RWPE1 (cell line): ENCODE measurements around the gene TRIAP1.

Source experiments
- CTCF ChIA-PET: fragments of 350-600 bp; sonication (Branson Sonifier 250); formaldehyde crosslinking; extraction: SDS; loops from one replicate; lab custom pipeline; 2021; lab: Yijun Ruan, JAX
- POLR2A ChIA-PET: fragments of 400-600 bp; formaldehyde crosslinking; extraction: SDS; loops from one replicate; lab custom pipeline; 2020; ENCODE audit warnings: antibody characterized with exemption; ENCODE audit not compliant: low non-redundant PET; lab: Yijun Ruan, JAX
- DNase-seq: peaks from one replicate; pipeline ENCODE4 v3.0.0; 2012; ENCODE audit warnings: low spot score
- H3K27ac ChIP-seq: fragments of 450-650 bp; 2 replicates; pipeline ENCODE4 v1.5.1; 2017
- CTCF ChIP-seq: fragments of 450-650 bp; conservative IDR thresholded peaks from 2 replicates; pipeline ENCODE4 v1.5.1; 2017; ENCODE audit warnings: low read depth, mild to moderate bottlenecking

Gene TRIAP1

GRCh38 chr12:120465756-120466155, 19.6 kb upstream of the TRIAP1 start:
- DNase-seq, result no peak
- TF ChIP-seq CTCF, result no peak
- POLR2A ChIA-PET, result no interaction called here
- CTCF ChIA-PET, result interaction anchor here (0.6 kb wide), 1 partner anchor 36 kb away, joined by 4 read pairs; no protein-coding TSS in a partner anchor
- H3K27ac ChIP-seq, result no peak overlapping the region

GRCh38 chr12:120463712-120464111, 17.5 kb upstream of the TRIAP1 start:
- no peak for DNase-seq
- ChIA-PET POLR2A (no interaction called here), CTCF (no interaction called here)
- TF ChIP-seq CTCF, result no peak
- H3K27ac ChIP-seq, result no peak overlapping the region

GRCh38 chr12:120462099-120462640, 16.0 kb upstream of the TRIAP1 start:
- DNase-seq, result no peak
- H3K27ac ChIP-seq, result no peak overlapping the region
- ChIA-PET POLR2A (no interaction called here), CTCF (interaction anchor here (0.5 kb wide), 1 partner anchor 129 kb away, joined by 3 read pairs; no protein-coding TSS in a partner anchor)
- TF ChIP-seq CTCF, result no peak

- DNase-seq, result no peak
- POLR2A ChIA-PET, result no interaction called here
- CTCF ChIA-PET, result no interaction called here
- no peak overlapping the region for H3K27ac ChIP-seq
- no peak for TF ChIP-seq CTCF
Measured at GRCh38 chr12:120460157-120460556, 14.0 kb upstream of the TRIAP1 start.

GRCh38 chr12:120457133-120457532, 10.9 kb upstream of the TRIAP1 start:
- no peak for DNase-seq
- ChIA-PET POLR2A (interaction anchor here (0.8 kb wide), 1 partner anchor 391 kb away, joined by 3 read pairs; no protein-coding TSS in a partner anchor), CTCF (interaction anchor here (0.6 to 0.7 kb wide), 3 partner anchors 10 to 253 kb away, joined by 3 read pairs; no protein-coding TSS in a partner anchor)
- peak; percentile 16; the same call in 1 of the 2 replicates for TF ChIP-seq CTCF
- no peak overlapping the region for H3K27ac ChIP-seq

GRCh38 chr12:120455302-120455701, 9.1 kb upstream of the TRIAP1 start:
- TF ChIP-seq CTCF, result no peak
- ChIA-PET CTCF (no interaction called here), POLR2A (no interaction called here)
- peak overlapping the region; percentile 16; the same call in 1 of the 2 replicates for H3K27ac ChIP-seq
- DNase-seq, result no peak
